Activated T-cell treated with anti-CD3 and anti-CD28 coated beads for 48 hours (primary cell): ENCODE measurements around the gene IGFBPL1.

Source experiments
- DNase-seq: peaks from one replicate; pipeline ENCODE4 v3.0.0-alpha.2; 2020; ENCODE audit warnings: low read depth

The IGFBPL1 gene

DNA sequence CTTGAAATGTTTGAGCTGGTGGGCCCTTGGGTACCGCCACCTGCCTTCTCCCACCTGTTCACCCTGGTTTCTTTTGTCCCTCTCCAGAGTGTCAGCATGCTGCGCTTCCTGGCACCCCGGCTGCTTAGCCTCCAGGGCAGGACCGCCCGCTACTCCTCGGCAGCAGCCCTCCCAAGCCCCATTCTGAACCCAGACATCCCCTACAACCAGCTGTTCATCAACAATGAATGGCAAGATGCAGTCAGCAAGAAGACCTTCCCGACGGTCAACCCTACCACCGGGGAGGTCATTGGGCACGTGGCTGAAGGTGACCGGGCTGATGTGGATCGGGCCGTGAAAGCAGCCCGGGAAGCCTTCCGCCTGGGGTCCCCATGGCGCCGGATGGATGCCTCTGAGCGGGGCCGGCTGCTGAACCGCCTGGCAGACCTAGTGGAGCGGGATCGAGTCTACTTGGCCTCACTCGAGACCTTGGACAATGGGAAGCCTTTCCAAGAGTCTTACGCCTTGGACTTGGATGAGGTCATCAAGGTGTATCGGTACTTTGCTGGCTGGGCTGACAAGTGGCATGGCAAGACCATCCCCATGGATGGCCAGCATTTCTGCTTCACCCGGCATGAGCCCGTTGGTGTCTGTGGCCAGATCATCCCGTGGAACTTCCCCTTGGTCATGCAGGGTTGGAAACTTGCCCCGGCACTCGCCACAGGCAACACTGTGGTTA is 28.4 kb downstream of the IGFBPL1 start:
- no peak for DNase-seq

DNA sequence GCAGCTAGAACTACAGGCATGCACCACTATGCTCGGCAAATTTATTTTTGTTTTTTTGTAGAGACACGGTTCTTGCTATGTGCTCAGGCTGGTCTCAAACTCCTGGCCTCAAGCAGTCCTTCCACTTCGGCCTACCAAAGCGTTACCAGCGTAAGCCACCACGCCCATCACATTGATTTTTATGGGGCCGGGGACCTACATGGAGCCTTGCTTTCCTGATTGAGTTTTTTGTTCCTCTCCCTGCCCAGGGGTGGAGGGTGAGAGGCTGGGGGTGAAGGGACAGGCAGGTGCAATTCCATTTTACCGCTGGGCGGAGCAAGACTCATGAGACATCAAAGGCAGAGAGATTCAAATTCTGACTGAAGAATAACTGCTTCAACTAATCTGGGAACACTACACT is 29.8 kb downstream of the IGFBPL1 start:
- DNase-seq: no peak

DNA sequence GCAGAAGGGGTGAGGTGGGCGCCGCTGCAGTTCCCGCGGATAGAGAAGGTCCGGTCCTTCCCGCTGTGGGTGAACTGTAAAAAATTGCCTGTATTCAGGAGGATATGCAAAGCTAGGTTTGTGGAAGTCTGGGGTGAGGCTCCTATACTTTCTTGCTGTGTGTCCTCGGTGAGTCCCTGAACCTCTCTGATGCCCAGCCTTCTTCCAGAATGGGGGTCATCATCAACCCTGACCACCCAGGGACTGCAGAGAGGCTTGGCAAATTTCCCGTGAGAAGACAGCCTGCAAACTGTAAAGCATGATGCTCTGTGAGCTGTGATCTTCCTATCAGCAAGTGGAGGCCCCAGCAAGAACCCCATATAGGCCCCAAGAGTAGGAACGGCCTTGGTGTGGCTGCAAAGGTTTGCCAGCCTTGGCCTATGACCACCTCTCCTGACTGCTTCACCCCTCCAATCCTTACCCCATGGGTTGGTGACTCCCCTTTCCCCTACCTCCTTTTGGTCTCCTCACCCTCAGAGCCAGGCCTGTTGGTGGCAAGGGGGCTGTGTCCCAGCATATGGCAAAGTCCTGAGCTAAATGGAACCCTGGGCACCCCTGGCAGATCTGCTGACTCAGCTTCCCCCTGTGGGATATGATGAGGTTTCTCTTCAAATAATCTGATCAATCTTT is 31.0 kb downstream of the IGFBPL1 start:
- peak; percentile 3 for DNase-seq

DNA sequence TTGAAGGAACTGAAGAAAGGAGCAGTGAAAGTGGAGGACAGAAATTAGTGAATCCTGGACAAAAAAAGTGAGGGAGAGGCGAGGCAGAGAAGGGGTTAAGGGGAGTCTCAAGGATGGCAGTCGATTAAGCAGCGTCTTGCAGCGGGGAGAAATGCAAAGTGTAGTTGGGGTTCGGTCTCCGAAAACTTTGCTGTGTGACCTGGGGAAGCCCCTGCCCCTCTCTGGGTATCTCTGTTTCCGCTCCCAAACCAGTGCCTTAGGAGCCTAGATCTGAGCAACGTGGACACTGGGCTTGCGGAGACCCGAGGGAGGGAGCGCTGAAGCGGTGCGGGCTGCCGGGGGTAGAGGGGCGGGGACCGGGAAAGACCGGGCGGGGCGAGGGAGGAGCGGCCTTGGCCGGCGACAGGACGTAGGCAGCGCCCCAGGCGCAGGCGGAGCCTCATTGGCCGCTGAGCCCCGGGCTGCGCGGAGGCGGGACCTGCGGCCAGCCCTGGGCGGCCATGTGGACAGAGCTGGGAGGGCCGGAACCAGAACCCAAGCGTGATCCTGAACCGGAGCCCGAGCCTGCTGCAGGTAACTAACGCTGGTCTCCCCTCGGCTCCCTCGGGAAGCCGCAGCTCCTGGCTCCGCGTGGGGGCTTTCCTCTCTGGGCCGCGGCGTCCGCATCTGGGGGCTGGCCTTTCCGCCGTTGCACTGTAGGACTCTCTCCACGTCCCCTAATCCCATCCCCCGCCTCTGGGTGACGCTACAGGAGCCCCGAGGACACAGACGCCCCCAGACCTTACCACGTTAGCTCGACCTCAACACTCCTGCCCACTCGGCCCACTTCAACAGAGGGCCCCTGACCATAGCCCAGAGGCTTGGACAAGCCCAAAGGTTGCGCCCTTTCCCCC is 31.8 kb downstream of the IGFBPL1 start, which contains the start of gene ALDH1B1:
Gene ALDH1B1 (plus strand): TSS at position 468 of the 893 bp plus-strand sequence. CDS start 3,047 bp downstream, outside the sequence.
- peak; percentile 70 for DNase-seq

DNA sequence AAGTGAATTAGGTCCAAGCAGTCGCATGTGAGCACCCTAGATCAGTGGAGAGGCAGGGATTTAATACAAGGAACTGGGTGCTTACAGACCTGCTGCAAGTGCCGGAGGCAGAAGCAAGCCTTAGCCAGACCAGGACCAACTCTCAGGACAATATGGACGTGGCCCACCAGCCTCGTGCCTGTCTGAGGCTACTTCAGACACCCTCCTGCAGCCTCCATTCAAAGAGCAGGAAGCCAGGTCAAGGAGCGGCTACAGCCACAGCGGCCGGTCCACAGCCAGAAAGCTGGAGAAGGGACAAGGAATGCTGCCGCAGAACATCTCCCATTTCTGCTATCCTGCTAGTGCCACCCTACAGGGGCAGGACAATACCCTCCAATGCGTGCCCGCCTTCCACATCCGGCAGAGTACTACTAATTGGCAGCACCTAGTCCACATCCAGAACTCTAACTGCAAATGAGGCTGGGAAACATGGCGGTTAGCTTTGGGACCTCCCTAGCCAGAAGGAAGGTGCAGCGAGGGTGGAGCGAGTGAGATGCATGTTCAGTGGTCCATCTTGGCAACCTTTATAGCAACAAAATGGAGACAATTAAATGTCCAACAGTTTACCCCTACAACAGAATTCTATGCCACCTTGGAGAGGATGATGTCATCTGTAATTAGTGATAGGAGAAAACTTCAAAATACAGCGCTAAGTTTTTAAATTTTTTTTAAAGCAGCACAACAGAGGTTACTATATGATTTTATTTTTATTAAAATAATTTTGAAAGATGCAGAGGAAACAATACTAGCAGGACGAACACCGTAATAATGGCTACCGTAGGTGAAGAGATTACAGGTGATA is 32.8 kb downstream of the IGFBPL1 start:
- no peak for DNase-seq

DNA sequence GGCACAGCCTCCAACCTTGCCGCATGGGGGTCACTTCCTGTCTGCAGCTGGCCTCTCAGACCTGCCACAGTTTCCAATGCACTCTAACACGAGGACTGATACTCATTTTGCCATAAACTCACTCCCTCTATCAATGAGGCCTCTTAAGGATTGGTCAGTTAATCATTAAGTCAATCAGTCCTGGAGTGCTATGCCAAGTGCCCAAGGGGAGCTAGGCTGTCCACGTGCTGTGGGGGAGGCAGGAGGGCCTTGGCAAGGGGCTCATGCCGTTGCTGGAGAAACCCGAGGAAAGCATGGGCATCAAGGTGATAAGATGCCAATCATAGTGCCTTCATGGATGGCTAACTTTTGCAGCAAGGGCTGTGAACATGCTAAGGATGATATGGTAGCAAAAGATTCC is 33.4 kb downstream of the IGFBPL1 start:
- no peak for DNase-seq

DNA sequence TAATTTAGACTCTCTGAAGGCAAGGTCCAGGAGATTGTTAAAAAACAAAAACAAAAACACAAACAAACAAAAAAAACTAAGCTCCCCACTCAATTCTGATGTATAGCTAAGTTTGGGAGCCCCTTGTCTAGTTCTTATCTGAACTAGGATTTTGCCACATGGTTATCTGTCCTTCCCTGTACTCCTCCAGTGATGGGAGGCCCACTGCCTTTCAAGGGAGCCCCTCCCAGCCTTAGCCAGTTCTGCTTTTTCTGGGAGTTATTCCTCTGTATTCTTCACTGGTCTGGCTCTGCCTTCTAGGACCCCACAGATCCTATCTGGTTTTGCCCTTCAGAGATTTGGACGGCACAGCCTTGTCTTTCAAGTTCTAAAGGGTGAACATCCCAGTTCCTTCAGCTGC is 33.8 kb downstream of the IGFBPL1 start:
- DNase-seq: no peak

DNA sequence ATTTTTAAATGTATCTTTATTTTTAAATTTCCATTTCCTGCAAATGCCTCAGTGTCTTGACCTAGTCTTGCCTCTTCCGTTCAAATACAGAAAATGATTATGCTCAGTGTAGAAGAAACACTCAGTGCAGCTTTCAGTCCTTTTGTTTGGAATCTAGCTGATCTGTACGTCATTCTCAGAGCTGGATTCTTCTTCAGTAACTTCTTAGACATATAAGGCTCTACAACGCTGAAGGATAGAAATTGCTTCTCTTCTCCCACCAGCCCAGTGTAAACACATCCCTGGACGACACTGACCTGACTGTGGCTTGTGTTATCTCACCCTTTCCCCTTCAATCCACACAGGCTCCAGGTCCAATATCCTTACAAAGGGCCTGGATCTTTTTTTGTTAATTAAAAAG is 34.9 kb downstream of the IGFBPL1 start:
- DNase-seq: no peak

DNA sequence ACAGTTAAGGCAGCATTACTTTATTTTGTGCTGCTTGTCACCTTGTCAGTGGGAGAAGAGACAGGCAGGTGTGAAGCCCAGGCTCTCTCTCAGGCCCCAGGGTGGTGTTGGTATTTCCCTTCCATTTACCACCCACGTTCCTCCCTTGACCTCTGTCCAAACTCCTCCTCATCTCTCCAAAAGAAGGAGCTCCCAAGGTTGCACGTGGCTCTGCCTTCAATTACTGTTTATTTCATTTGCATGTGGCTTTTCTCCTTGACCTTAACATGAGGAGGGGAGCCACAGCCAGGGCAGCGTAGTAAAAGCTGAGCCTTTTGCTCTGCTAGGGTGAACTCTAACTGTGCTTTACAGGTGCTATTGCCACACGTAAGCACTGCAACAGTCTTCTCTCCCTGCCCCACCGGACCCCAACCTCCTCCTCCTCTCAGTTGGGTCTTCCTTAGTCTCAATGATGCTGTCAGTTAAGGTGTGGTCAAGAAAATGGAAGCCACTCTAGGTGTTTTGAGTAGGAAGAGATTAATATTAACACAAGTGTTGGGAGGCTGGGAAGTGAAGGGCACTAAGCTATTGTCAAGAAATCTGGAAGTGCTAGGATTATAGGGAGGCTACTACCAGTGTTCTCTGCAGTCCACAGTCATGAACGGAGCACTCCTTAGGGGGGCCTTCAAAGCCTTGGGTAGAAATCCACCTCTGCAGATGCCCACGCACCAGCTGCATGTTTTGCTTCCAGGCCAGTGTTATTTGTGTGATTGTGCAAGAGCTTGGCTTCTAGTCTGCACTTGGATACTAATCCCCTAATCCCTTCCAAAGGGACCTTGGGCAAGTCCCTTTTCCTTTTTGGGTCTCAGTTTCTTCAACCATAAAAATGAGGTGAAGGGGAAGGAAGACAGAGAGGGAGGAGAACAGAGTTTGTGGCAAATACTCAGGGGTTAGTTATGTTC is 35.7 kb downstream of the IGFBPL1 start:
- DNase-seq: no peak

DNA sequence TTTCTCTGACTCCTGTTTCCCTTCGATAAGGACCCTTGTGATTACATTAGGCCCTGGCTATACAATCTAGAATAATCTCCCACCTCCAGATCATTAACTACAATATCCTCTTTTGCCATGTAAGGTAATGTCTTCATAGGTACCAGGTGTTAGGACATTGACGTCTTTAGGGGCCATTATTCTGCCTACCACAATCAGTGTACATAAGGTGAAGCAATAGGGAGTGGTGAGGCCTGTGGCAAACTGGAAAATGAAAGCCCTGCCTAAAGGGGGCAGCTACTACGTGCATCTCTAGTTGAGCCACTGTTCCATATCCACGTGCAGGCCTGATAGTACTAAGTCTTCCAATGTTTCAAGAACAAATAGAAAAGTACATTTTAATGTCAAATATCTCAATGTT is 36.5 kb downstream of the IGFBPL1 start:
- no peak for DNase-seq

DNA sequence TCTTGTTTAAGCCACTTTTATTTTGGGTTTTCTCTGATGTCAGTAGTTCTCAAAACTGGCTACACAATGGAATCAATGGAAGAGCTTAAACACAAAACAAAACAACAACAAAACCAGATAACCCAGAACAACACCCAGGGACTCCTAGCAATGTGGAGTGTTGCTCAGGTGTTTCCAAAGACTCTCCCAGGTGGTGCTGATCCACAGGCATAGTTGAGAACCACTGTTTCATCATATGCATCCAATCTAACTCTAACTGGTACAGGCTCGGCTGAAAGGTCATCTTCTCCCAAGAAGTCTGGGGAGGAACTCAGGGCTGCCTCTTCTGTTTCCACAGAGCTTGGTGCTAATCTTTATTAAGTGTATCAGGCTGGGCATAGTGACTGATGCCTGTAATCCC is 37.2 kb downstream of the IGFBPL1 start:
- no peak for DNase-seq

DNA sequence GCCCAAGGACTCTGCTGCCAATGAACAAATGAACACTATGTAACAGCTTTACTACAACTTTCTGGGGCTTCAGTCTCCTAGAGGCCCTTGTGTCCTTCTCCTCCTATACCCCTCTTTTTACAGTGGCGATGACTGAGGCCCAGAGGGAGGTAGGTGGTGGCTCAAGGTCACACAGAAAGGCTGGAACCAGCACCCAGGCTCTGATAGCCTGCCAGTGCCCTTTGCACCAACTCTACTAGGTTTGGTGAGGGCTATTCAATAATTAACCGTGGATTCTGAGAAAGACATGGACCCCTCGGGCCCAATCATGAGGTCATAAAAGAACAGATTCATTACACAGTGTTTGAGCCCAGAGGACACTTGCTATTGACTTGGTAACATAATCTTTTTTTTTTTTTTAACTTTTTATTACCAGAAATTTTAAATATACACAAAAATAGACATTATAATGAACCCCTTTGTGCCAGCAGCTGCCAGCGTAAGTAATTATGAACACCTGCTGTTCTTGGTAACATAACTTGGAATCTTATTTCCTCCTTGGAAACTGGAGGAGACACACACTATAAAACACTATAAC is 37.8 kb downstream of the IGFBPL1 start:
- DNase-seq: no peak

DNA sequence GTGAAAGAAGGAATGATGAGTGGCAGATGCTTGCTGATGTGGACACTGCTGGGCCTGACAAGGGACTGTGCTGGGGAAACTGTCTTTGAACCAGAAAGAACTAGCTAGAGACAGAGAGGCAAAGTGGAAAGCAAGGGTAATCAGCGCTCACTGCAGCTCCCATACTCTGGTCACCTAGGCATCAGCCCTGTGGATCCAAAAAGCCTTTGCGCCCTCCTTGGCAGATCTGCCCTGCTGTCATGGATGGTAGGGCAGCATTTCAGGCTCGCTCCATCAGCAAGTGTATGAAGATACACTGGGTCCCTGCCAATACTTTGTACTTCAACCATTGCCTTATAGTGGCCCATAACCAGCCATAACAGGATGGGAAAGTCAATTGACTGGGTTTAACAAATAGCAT is 38.4 kb downstream of the IGFBPL1 start:
- DNase-seq: no peak

DNA sequence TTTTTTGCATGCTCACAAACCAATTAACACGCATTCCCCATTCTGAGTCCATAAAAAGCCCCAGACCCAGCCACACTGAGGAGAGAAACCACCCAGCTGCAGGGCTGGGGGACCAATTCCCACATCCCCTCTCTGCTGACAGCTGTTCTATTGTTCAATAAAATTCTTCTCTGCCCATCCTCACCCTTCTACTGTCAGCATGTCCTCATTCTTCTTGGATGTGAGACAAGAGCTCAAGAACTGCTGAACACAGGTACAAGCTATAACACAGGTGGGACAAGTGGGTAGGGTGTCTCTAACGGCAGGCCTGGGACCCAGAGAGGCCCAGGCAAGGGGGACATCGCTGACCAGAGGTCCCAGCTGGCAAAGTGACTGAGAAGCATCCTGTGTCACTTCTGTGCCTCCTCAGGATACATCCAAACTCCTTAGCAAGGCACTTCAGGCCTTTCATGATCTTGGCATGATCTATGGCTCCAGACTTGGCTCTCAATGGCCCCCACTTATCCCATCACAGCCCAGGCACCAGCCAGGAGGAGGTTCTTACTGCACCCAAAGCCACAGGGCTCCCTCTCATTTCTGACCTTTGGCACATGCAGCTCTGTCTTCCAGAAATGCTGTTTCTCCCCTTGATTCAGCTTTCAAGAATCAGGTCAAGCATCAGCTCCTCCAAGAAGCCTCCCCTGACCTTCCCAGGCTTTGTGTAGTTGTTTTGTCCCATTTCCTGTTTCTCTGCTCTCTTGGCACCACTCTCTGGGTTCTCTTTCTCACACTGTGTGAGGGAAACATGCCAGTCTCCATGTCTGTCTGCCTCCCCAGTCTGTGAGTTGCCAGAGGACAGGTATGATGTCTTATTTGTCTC is 39.0 kb downstream of the IGFBPL1 start:
- DNase-seq: no peak

DNA sequence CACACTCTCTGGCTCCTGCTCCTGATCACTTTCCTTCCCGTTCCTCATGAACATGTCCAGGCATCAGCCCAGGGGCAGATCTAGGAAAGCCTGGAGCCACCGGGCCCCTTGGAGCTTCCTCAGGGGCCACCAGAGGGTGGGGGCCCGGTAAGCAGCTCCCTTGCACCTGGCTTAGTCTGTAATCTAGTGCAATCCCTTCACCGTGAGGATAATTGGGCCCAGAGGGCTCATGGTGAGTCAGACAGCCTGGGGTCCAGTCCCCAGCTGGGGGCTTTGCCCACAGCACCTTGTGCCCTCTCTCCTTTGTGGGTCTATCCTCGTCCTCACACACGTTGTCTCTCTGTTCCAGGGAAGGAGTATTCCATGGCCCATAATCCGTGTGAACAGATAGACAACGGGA is 42.1 kb downstream of the IGFBPL1 start:
- no peak for DNase-seq

DNA sequence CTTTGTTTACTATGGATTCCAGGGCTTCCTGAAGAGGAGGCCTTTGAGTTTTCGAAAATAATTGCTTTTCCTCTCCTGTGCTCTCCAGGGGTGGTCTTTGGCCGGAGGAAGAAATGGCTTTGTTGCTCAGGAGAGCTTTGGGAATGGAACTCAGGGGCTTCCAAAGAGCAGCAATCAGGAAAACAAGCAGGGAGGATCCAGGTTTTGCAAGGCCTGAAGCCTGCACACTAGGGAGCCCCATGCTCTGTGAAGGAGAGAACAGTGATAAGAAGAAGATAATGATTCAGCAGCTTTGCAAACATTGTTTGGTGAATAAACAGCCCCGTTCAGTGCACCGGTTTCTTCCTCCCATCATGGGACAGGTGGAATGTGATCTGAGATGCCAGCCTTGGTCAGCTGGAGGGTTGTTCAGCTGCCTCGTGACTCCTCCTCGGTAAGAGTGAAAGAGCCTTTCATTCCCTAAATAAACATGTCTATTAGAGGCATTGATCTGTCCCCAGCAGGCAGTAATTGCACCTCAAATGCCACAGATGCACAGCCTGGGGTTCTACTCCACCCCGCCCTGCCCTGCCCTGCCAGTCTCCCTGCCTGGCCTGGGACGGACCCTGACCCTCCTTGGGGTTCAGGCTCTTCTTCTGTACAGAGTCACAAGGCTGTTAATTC is 43.3 kb downstream of the IGFBPL1 start:
- DNase-seq: no peak

DNA sequence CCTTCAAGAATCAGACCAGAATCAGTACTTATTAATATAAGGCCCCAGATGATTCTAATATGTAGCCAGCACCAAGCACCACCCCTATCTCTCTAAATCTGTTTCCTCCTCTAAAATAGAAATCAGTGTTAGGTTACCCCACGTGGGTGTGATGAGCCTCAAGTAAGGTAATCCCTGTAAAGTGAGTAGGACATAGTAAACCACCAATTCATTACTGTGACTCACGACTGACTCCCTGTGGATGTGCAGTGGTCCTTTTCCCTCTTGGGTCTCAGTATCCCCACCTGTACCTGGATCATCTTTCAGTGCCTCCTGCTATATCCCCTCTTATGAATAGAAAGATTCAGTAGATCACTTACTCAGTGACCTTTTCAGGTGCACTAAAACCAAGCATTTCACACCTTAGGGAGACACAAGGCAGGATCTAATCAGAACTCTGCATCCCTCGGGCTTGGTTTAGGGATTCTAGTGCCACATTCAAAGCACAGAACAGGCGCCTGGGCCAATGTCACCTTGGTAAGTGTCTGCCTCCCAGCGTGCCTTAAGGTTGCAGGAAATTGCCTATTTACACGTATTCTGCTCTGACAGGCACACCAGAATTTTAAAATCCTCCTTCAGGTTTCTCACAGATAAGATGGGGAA is 43.9 kb downstream of the IGFBPL1 start:
- no peak for DNase-seq
